ENCODE results near the gene AKT1S1. TPM values are rescaled to one million over a fixed set of nuclear protein-coding genes. Genes with fewer than 3 reads are reported as not detected.

Gene AKT1S1
- total RNA-seq, 1 experiment from 2014 or later = 70.6 TPM

DNA sequence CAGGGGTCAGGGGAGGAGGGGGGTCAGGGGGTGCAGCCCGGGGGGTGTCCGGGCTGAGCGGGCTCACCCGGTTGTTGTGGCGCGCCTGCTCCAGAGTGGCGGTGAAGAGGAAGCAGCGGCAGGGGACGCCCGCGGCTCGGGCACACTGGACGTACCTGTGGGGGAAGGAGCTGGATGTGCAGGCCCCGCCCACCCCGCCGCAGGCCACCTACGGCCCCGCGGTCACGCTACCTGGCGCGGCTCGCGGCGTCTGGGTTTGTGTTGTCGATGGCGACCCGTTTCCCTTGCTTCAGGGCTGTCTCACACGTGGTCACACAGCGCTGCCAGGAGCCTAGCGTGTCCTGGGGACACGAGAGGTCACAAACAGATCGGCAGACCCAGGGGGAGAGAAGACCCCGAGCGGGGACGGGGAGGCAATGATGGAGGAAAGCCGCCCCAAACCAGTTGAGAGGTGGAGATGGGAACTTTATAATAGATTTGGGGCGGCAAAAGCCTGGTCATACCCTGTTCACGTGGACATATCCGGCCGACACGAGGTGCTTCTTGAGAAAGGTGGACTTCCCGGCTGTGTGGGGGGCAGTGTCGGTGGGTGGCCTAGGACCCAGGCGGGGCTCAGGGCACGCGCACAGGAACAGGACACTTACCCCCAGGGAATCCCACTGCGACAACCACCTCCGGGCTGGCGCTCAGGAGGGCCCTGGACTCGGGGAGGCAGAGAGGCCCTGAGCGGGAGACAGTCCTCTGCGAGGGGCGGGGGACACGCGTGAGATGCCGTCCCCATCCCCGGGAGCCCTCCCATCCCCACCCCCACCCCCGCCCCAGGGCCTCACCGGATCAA is 15.4 kb downstream of the AKT1S1 start:
- no peaks in the 10 kb centered on the region for H3K9me2 ChIP-seq (ENCODE audit: insufficient read depth)
- H3K79me2 ChIP-seq (ENCODE audit: insufficient read depth, low read length) = peaks cover 40% of the 10 kb centered on the region
- H3K36me3 ChIP-seq (ENCODE audit: control insufficient read depth in 1 of 2, insufficient read depth in 2 of 2, low read length in 2 of 2) = peaks cover 15 to 44% of the 10 kb centered on the region in 2 experiments
- ATAC-seq (no peak), DNase-seq (ENCODE audit: low read depth, low spot score) (no peak)
- no peak overlapping the region for H2AFZ ChIP-seq (ENCODE audit: low read depth, low read length, poor library complexity, severe bottlenecking)
- H4K20me1 ChIP-seq (ENCODE audit: insufficient read depth) = peaks cover 5% of the 10 kb centered on the region; the same call in 1 of the 2 replicates
- H3K9ac ChIP-seq (ENCODE audit: low read length) = no peak overlapping the region
- intact Hi-C loops (cut with micrococcal nuclease) = no loop called here
- no peak overlapping the region; the same call in 1 of the 2 replicates for H3K27ac ChIP-seq (ENCODE audit: low read depth, low read length)
- H3K4me2 ChIP-seq (ENCODE audit: low read length) = no peak overlapping the region
- no peaks in the 10 kb centered on the region for H3K27me3 ChIP-seq (ENCODE audit: insufficient read depth, low read length)
- ChIA-PET RAD21 (ENCODE audit: low non-redundant PET in 1 of 2, low total read pairs in 2 of 2, uncharacterized antibody in 2 of 2, unreplicated experiment in 2 of 2) (no interaction called here), POLR2A (no interaction called here), CTCF (no interaction called here)
- no TSS peak for BruUV-seq (replicated peaks)
- no peak overlapping the region for H3K4me3 ChIP-seq (replicated peaks in 1 of 2; ENCODE audit: low read depth in 1 of 2, low read length in 2 of 2)
- H3K4me1 ChIP-seq (ENCODE audit: control insufficient read depth in 1 of 2, insufficient read depth in 2 of 2, low read length in 2 of 2) = peaks cover 11 to 54% of the 10 kb centered on the region in 2 experiments; a peak in 2 of 4 replicates
- TF ChIP-seq ZNF274 (IDR thresholded peaks at IDR 0.05; ENCODE audit: low read depth, low read length) = no peak
- no peak for TF ChIP-seq POLR2A (IDR thresholded peaks at IDR 0.05; ENCODE audit: borderline replicate concordance, extremely low read depth, insufficient read depth, insufficient read length)
- TF ChIP-seq EZH2phosphoT487 (IDR thresholded peaks at IDR 0.05; ENCODE audit: borderline replicate concordance) = no peak
- no peak for TF ChIP-seq ATF3 (IDR thresholded peaks at IDR 0.05)
- no peak for TF ChIP-seq YY1 (IDR thresholded peaks at IDR 0.05; ENCODE audit: extremely low read depth, insufficient replicate concordance, low read depth, low read length)
- no peak for TF ChIP-seq CEBPB (IDR thresholded peaks at IDR 0.05; ENCODE audit: low read depth)
- no peak for TF ChIP-seq FOSL1 (IDR thresholded peaks at IDR 0.05; ENCODE audit: low read depth)
- no peak for TF ChIP-seq ELF1 (IDR thresholded peaks at IDR 0.05; ENCODE audit: borderline replicate concordance, low read depth)
- no peaks in the 10 kb centered on the region for H3K9me3 ChIP-seq (ENCODE audit: control insufficient read depth in 1 of 2, insufficient read depth in 1 of 2, low read depth in 1 of 2, low read length in 2 of 2)

GRCh38 chr19:49861107-49861506 is 16.0 kb downstream of the AKT1S1 start:
- Histone ChIP-seq H3K4me1 (ENCODE audit: control insufficient read depth in 1 of 2, insufficient read depth in 2 of 2, low read length in 2 of 2) (peaks cover 8 to 47% of the 10 kb centered on the region in 2 experiments; a peak in 2 of 4 replicates), H3K36me3 (ENCODE audit: control insufficient read depth in 1 of 2, insufficient read depth in 2 of 2, low read length in 2 of 2) (peaks cover 15 to 44% of the 10 kb centered on the region in 2 experiments), H3K9me2 (ENCODE audit: insufficient read depth) (no peaks in the 10 kb centered on the region), H2AFZ (ENCODE audit: low read depth, low read length, poor library complexity, severe bottlenecking) (no peak overlapping the region), H3K27me3 (ENCODE audit: insufficient read depth, low read length) (no peaks in the 10 kb centered on the region), H3K27ac (ENCODE audit: low read depth, low read length) (peak overlapping the region; percentile 40), H3K9me3 (ENCODE audit: control insufficient read depth in 1 of 2, insufficient read depth in 1 of 2, low read depth in 1 of 2, low read length in 2 of 2) (no peaks in the 10 kb centered on the region), H3K9ac (ENCODE audit: low read length) (no peak overlapping the region), H3K4me3 (replicated peaks in 1 of 2; ENCODE audit: low read depth in 1 of 2, low read length in 2 of 2) (no peak overlapping the region), H4K20me1 (ENCODE audit: insufficient read depth) (peaks cover 5% of the 10 kb centered on the region; the same call in 1 of the 2 replicates), H3K4me2 (ENCODE audit: low read length) (no peak overlapping the region), H3K79me2 (ENCODE audit: insufficient read depth, low read length) (peaks cover 34% of the 10 kb centered on the region)
- POLR2A ChIA-PET = interaction anchor here (1.0 kb wide), 1 partner anchor 8 kb away, joined by 4 read pairs; no protein-coding TSS in a partner anchor
- RAD21 ChIA-PET (ENCODE audit: low non-redundant PET in 1 of 2, low total read pairs in 2 of 2, uncharacterized antibody in 2 of 2, unreplicated experiment in 2 of 2) = no interaction called here
- ATAC-seq (no peak), DNase-seq (ENCODE audit: low read depth, low spot score) (no peak)
- BruUV-seq (replicated peaks) = no TSS peak
- CTCF ChIA-PET = no interaction called here
- intact Hi-C loops (cut with micrococcal nuclease) = no loop called here
- no peak for TF ChIP-seq CBX3 (IDR thresholded peaks at IDR 0.05; ENCODE audit: low read depth)
- no peak for TF ChIP-seq EGR1 (IDR thresholded peaks at IDR 0.05; ENCODE audit: low read depth)
- TF ChIP-seq POLR2A (IDR thresholded peaks at IDR 0.05; ENCODE audit: borderline replicate concordance, extremely low read depth, insufficient read depth, insufficient read length) = no peak
- no peak for TF ChIP-seq TCF7L2 (IDR thresholded peaks at IDR 0.05; ENCODE audit: borderline replicate concordance, extremely low read depth, insufficient read depth, insufficient read length)
- TF ChIP-seq, protein P1, sequence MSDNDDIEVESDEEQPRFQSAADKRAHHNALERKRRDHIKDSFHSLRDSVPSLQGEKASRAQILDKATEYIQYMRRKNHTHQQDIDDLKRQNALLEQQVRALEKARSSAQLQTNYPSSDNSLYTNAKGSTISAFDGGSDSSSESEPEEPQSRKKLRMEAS (IDR thresholded peaks at IDR 0.05) = no peak
- TF ChIP-seq FOSL1 (IDR thresholded peaks at IDR 0.05; ENCODE audit: low read depth) = no peak
- TF ChIP-seq EZH2 (IDR thresholded peaks at IDR 0.05) = no peak
- TF ChIP-seq CEBPB (IDR thresholded peaks at IDR 0.05; ENCODE audit: low read depth) = no peak
- no peak for TF ChIP-seq EZH2phosphoT487 (IDR thresholded peaks at IDR 0.05; ENCODE audit: borderline replicate concordance)
- TF ChIP-seq CTCF (IDR thresholded peaks at IDR 0.05 in 2 of 3, conservative IDR thresholded peaks at IDR 0.05 in 1 of 3; ENCODE audit: borderline replicate concordance in 1 of 3, insufficient read depth in 1 of 3, low read depth in 2 of 3, low read length in 2 of 3) = no peak
- TF ChIP-seq ZNF274 (IDR thresholded peaks at IDR 0.05; ENCODE audit: low read depth, low read length) = no peak
- no peak for TF ChIP-seq SP1 (IDR thresholded peaks at IDR 0.05; ENCODE audit: low read depth)
